ENCODE measurements around the gene MIS12. TPM values are rescaled to one million over a fixed set of nuclear protein-coding genes. Genes with fewer than 3 reads are reported as not detected.
A peak's percentile ranks its signal among the peaks of the same experiment; 100 is the strongest.

MIS12 gene
- total RNA-seq, 2 donors from 2014 or later: 27.1 to 28.9 TPM

DNA sequence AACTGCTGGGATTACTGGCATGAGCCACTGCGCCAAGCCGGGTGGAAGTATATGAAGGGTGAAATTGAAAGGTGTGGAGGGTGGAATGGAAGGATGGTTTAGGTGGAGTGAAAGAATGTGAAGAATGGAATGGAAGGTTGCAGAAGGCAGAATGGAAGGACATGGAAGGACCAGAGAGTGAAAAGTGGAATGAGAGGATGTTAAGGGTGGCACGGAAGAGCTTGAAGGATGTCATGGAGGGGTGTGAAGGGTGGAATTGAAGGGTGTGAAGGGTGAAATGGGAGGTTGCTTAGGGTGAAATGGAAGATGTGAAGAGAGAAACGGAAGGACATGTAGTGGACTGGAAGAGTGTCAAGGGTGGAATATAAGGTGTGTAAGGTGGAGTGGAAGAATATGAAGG is 16.2 kb downstream of the MIS12 start:
- Histone ChIP-seq H3K4me1 (ENCODE audit: control insufficient read depth, insufficient read depth, low read length) (no peaks in the 10 kb centered on the region), H3K27me3 (ENCODE audit: control insufficient read depth, insufficient read depth, low read length, poor library complexity, severe bottlenecking) (peaks cover 51% of the 10 kb centered on the region), H3K4me3 (ENCODE audit: low read length) (no peak overlapping the region), H3K27ac (ENCODE audit: low read depth, low read length) (no peak overlapping the region), H3K9me3 (ENCODE audit: control insufficient read depth, low read length) (no peaks in the 10 kb centered on the region), H3K9ac (ENCODE audit: extremely low read depth, low read length, poor library complexity, severe bottlenecking) (no peak overlapping the region), H3K36me3 (ENCODE audit: control insufficient read depth, insufficient read depth, low read length) (no peaks in the 10 kb centered on the region)
- WGBS, 2 experiments (ENCODE audit: insufficient coverage in 1 of 2, insufficient read length in 1 of 2): 94 to 95% methylated on average over 4 of the region's 4 CpGs
- Mint-ChIP-seq H3K27me3 (ENCODE audit: insufficient read depth) (peaks cover 71% of the 10 kb centered on the region), H3K27ac (no peak overlapping the region), H3K9me3 (no peaks in the 10 kb centered on the region), H3K36me3 (ENCODE audit: low read depth) (no peaks in the 10 kb centered on the region), H3K4me1 (peaks cover 2% of the 10 kb centered on the region), H3K4me3 (no peak overlapping the region)
- DNase-seq: no peak
- TF ChIP-seq, protein P1, sequence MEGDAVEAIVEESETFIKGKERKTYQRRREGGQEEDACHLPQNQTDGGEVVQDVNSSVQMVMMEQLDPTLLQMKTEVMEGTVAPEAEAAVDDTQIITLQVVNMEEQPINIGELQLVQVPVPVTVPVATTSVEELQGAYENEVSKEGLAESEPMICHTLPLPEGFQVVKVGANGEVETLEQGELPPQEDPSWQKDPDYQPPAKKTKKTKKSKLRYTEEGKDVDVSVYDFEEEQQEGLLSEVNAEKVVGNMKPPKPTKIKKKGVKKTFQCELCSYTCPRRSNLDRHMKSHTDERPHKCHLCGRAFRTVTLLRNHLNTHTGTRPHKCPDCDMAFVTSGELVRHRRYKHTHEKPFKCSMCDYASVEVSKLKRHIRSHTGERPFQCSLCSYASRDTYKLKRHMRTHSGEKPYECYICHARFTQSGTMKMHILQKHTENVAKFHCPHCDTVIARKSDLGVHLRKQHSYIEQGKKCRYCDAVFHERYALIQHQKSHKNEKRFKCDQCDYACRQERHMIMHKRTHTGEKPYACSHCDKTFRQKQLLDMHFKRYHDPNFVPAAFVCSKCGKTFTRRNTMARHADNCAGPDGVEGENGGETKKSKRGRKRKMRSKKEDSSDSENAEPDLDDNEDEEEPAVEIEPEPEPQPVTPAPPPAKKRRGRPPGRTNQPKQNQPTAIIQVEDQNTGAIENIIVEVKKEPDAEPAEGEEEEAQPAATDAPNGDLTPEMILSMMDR (conservative IDR thresholded peaks at IDR 0.05): no peak

DNA sequence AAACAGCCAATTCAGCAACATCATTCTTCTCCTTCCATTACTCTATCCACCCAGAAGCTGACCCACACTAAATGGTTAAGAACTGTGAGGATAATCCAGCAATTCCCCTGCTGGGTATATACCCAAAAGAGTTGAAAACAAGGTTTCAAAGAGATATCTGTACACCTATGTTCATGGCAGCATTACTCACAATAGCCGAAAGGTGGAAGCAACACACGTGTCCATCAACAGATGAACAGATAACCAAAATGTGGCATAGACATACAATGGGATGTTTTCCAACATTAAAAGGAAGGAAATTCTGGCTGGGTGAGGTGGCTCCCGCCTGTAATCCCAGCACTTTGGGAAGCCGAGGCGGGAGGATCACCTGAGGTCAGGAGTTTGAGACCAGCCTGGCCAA is 19.9 kb downstream of the MIS12 start:
- Mint-ChIP-seq H3K27ac (no peak overlapping the region), H3K4me1 (peaks cover 2% of the 10 kb centered on the region), H3K36me3 (ENCODE audit: low read depth) (no peaks in the 10 kb centered on the region), H3K27me3 (ENCODE audit: insufficient read depth) (peaks cover 39% of the 10 kb centered on the region), H3K4me3 (no peak overlapping the region), H3K9me3 (no peaks in the 10 kb centered on the region)
- Histone ChIP-seq H3K4me3 (ENCODE audit: low read length) (no peak overlapping the region), H3K27ac (ENCODE audit: low read depth, low read length) (no peak overlapping the region), H3K27me3 (ENCODE audit: control insufficient read depth, insufficient read depth, low read length, poor library complexity, severe bottlenecking) (peaks cover 22% of the 10 kb centered on the region), H3K9me3 (ENCODE audit: control insufficient read depth, low read length) (no peaks in the 10 kb centered on the region), H3K9ac (ENCODE audit: extremely low read depth, low read length, poor library complexity, severe bottlenecking) (no peak overlapping the region), H3K4me1 (ENCODE audit: control insufficient read depth, insufficient read depth, low read length) (no peaks in the 10 kb centered on the region), H3K36me3 (ENCODE audit: control insufficient read depth, insufficient read depth, low read length) (no peaks in the 10 kb centered on the region)
- WGBS, 2 experiments (ENCODE audit: insufficient coverage in 1 of 2, insufficient read length in 1 of 2): 82 to 96% methylated on average over 2 to 5 of the region's 5 CpGs
- no peak for DNase-seq
- TF ChIP-seq, protein P1 (conservative IDR thresholded peaks at IDR 0.05): no peak

DNA sequence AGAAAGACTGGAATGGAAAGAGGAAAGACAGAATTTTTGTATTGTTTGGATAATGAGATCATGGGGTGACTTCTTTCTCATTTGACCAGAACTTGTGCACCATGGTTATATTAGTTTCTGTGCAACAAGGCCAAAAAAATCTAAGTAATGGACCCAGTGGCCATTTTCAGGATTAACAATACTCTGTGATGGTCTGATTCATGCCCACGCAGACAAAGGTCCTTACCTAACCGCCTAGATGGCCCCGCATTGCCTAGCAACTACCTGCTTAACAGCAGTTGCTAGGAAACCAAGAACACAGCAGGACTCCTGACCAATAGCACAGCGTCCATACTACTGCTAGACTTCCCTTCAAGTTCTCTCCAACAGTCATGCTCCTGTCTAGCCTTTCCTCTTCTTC is 22.4 kb downstream of the MIS12 start:
- WGBS, 2 experiments (ENCODE audit: insufficient coverage in 1 of 2, insufficient read length in 1 of 2): 43 to 44% methylated on average over 4 of the region's 4 CpGs
- Histone ChIP-seq H3K27me3 (ENCODE audit: control insufficient read depth, insufficient read depth, low read length, poor library complexity, severe bottlenecking) (no peaks in the 10 kb centered on the region), H3K4me1 (ENCODE audit: control insufficient read depth, insufficient read depth, low read length) (no peaks in the 10 kb centered on the region), H3K27ac (ENCODE audit: low read depth, low read length) (peak overlapping the region; percentile 59), H3K9me3 (ENCODE audit: control insufficient read depth, low read length) (no peaks in the 10 kb centered on the region), H3K36me3 (ENCODE audit: control insufficient read depth, insufficient read depth, low read length) (no peaks in the 10 kb centered on the region), H3K4me3 (ENCODE audit: low read length) (no peak overlapping the region), H3K9ac (ENCODE audit: extremely low read depth, low read length, poor library complexity, severe bottlenecking) (no peak overlapping the region)
- Mint-ChIP-seq H3K4me1 (peaks cover 1% of the 10 kb centered on the region), H3K4me3 (no peak overlapping the region), H3K27me3 (ENCODE audit: insufficient read depth) (peaks cover 17% of the 10 kb centered on the region), H3K36me3 (ENCODE audit: low read depth) (no peaks in the 10 kb centered on the region), H3K27ac (no peak overlapping the region), H3K9me3 (no peaks in the 10 kb centered on the region)
- DNase-seq: peak; percentile 77
- TF ChIP-seq, protein P1 (conservative IDR thresholded peaks at IDR 0.05): no peak

Data from endodermal cell (in vitro differentiated cells).